Hepatocyte (in vitro differentiated cells): ENCODE measurements around the gene SLC43A2. TPM values are rescaled to one million over a fixed set of nuclear protein-coding genes. Genes with fewer than 3 reads are reported as not detected.

ENCODE experiments used
- DNase-seq: peaks from one replicate; pipeline ENCODE4 v3.0.0-alpha.2; 2016; ENCODE audit warnings: low spot score
- H2AFZ ChIP-seq: fragments of 200-600 bp; sonication (generic); 2 replicates; pipeline ENCODE4 v1.6.0; 2016; ENCODE audit warnings: antibody characterized with exemption, mild to moderate bottlenecking
- H3K27ac ChIP-seq: fragments of 200-600 bp; sonication (generic); 2 replicates; pipeline ENCODE4 v1.5.1; 2016; ENCODE audit warnings: mild to moderate bottlenecking
- H3K27me3 ChIP-seq: fragments of 200-600 bp; sonication (generic); 2 replicates; pipeline ENCODE4 v1.6.1; 2016
- H3K36me3 ChIP-seq: fragments of 200-600 bp; sonication (generic); replicated peaks from 2 replicates; pipeline ENCODE4 v1.5.1; 2016; ENCODE audit warnings: low read depth; ENCODE audit not compliant: insufficient read depth
- H3K4me1 ChIP-seq: fragments of 200-600 bp; sonication (generic); 2 replicates; pipeline ENCODE4 v1.5.1; 2016; ENCODE audit warnings: mild to moderate bottlenecking, moderate library complexity; ENCODE audit not compliant: insufficient read depth
- H3K4me2 ChIP-seq: fragments of 200-600 bp; sonication (generic); 2 replicates; pipeline ENCODE4 v1.6.0; 2016
- H3K4me3 ChIP-seq: fragments of 200-600 bp; sonication (generic); 2 replicates; pipeline ENCODE4 v1.5.1; 2016; ENCODE audit warnings: mild to moderate bottlenecking
- H3K79me2 ChIP-seq: fragments of 200-600 bp; sonication (generic); 2 replicates; pipeline ENCODE4 v1.6.0; 2017; ENCODE audit warnings: mild to moderate bottlenecking
- H3K9me2 ChIP-seq: fragments of 200-600 bp; sonication (generic); replicated peaks from 2 replicates; pipeline ENCODE4 v1.6.0; 2017; ENCODE audit warnings: mild to moderate bottlenecking; ENCODE audit not compliant: insufficient read depth
- H3K9me3 ChIP-seq: fragments of 200-600 bp; sonication (generic); 2 replicates; pipeline ENCODE4 v1.5.1; 2016; ENCODE audit warnings: low read depth, mild to moderate bottlenecking
- H4K20me1 ChIP-seq: fragments of 200-600 bp; sonication (generic); 2 replicates; pipeline ENCODE4 v1.6.0; 2016; ENCODE audit warnings: mild to moderate bottlenecking; ENCODE audit not compliant: insufficient read depth, poor library complexity, severe bottlenecking
- CTCF ChIP-seq: fragments of 200-600 bp; sonication (generic); IDR thresholded peaks from 2 replicates; pipeline ENCODE4 v1.5.1; 2016; ENCODE audit warnings: antibody characterized with exemption, mild to moderate bottlenecking; ENCODE audit not compliant: poor library complexity
- EZH2 ChIP-seq: fragments of 200-600 bp; sonication (generic); IDR thresholded peaks from 2 replicates; pipeline ENCODE4 v1.6.1; 2016; ENCODE audit warnings: antibody characterized with exemption, mild to moderate bottlenecking, borderline replicate concordance
- EZH2phosphoT487 ChIP-seq: fragments of 200-600 bp; sonication (generic); IDR thresholded peaks from one replicate; pipeline ENCODE4 v1.6.1; 2018; ENCODE audit warnings: antibody characterized with exemption, mild to moderate bottlenecking, low read depth, moderate library complexity; ENCODE audit not compliant: unreplicated experiment, severe bottlenecking
- WGBS: methylation state at CpG from one replicate; pipeline ENCODE4 v1.1.6; 2016; ENCODE audit warnings: low lambda C conversion rate; ENCODE audit errors: missing lambda C conversion rate; 5-methylcytosine and 5-hydroxymethylcytosine counted together
- polyA plus RNA-seq: library from polyadenylated mRNA; unstranded; fragments of >200 nt; fragmentation: Nextera tagmentation; extraction: Ambion mirVana; gene quantifications from 2 replicates; pipeline ENCODE4 v1.2.1, GENCODE V29; 2016
- total RNA-seq: library from RNA; depleted of rRNA; stranded (reverse); fragments of >200 nt; gene quantifications from 2 replicates; pipeline ENCODE4 v1.2.3, GENCODE V29; 2014

SLC43A2 gene
- total and polyA plus RNA-seq, 2 experiments from 2014 or later: 6.0 to 10.2 TPM

GRCh38 chr17:1640329-1641064, 11.9 kb upstream of the SLC43A2 start:
- DNase-seq: no peak
- TF ChIP-seq CTCF: no peak
- TF ChIP-seq EZH2: no peak
- no peak for TF ChIP-seq EZH2phosphoT487
- Histone ChIP-seq H3K27me3 (no peaks in the 10 kb centered on the region), H3K4me2 (no peak overlapping the region), H4K20me1 (no peaks in the 10 kb centered on the region), H3K4me3 (no peak overlapping the region), H3K9me3 (no peaks in the 10 kb centered on the region), H3K4me1 (peaks cover 11% of the 10 kb centered on the region), H3K9me2 (no peaks in the 10 kb centered on the region), H3K27ac (no peak overlapping the region), H3K36me3 (no peaks in the 10 kb centered on the region), H2AFZ (no peak overlapping the region), H3K79me2 (no peaks in the 10 kb centered on the region)
- WGBS: 83% methylated on average over 23 of the region's 23 CpGs

- H3K79me2 ChIP-seq: no peaks in the 10 kb centered on the region
- no peaks in the 10 kb centered on the region for H3K36me3 ChIP-seq
- no peaks in the 10 kb centered on the region for H4K20me1 ChIP-seq
- TF ChIP-seq CTCF: no peak
- no peak for TF ChIP-seq EZH2phosphoT487
- no peak for TF ChIP-seq EZH2
- no peak overlapping the region for H3K4me2 ChIP-seq
- peaks cover 11% of the 10 kb centered on the region for H3K4me1 ChIP-seq
- no peak overlapping the region for H2AFZ ChIP-seq
- H3K27me3 ChIP-seq: no peaks in the 10 kb centered on the region
- H3K9me3 ChIP-seq: no peaks in the 10 kb centered on the region
- H3K4me3 ChIP-seq: no peak overlapping the region
- WGBS: 81% methylated on average over 8 of the region's 11 CpGs
- DNase-seq: no peak
- no peak overlapping the region for H3K27ac ChIP-seq
- no peaks in the 10 kb centered on the region for H3K9me2 ChIP-seq
Measured at GRCh38 chr17:1639549-1640180, 11.0 kb upstream of the SLC43A2 start.

- 85% methylated on average over 19 of the region's 19 CpGs for WGBS
- H3K4me3 ChIP-seq: no peak overlapping the region
Measured at GRCh38 chr17:1638624-1639300, 10.1 kb upstream of the SLC43A2 start.

More at GRCh38 chr17:1638624-1639300, 10.1 kb upstream of the SLC43A2 start:
- no peaks in the 10 kb centered on the region for H3K79me2 ChIP-seq
- H3K9me3 ChIP-seq: no peaks in the 10 kb centered on the region
- no peaks in the 10 kb centered on the region for H3K9me2 ChIP-seq
- H3K27me3 ChIP-seq: no peaks in the 10 kb centered on the region
- H4K20me1 ChIP-seq: no peaks in the 10 kb centered on the region
- no peak overlapping the region for H3K27ac ChIP-seq
- H2AFZ ChIP-seq: no peak overlapping the region
- DNase-seq: no peak
- peaks cover 5% of the 10 kb centered on the region for H3K4me1 ChIP-seq
- no peak overlapping the region for H3K4me2 ChIP-seq
- TF ChIP-seq EZH2phosphoT487 (no peak), EZH2 (no peak), CTCF (no peak)
- no peaks in the 10 kb centered on the region for H3K36me3 ChIP-seq
